Esophagus squamous epithelium (tissue), 4 donors: ENCODE measurements around the gene CTXND1.

Source experiments
- CTCF ChIP-seq, 6 experiments: fragments of 450-650 bp in 4 of 6; fragments of 200-600 bp in 2 of 6; sonication (generic) in 2 of 6; IDR thresholded peaks; one replicate each; pipeline ENCODE4 v1.5.1; 2016 to 2019; ENCODE audit warnings: antibody characterized with exemption in 6 of 6, mild to moderate bottlenecking in 4 of 6, moderate library complexity in 4 of 6
- POLR2A ChIP-seq, 4 donors: fragments of 450-650 bp; IDR thresholded peaks; one replicate each; pipeline ENCODE4 v1.6.1; 2017; ENCODE audit warnings: antibody characterized with exemption in 4 of 4, mild to moderate bottlenecking in 4 of 4, moderate library complexity in 3 of 4

- no peak for TF ChIP-seq POLR2A (IDR thresholded peaks at IDR 0.05)
- no peak for TF ChIP-seq CTCF (IDR thresholded peaks at IDR 0.05)
Observed at GRCh38 chr15:80260551-80260950, 8.5 kb upstream of the CTXND1 start.
